GM21528 (cell line): Measurements from ENCODE around the gene WDR59.
"Not testable (repeated sequence)": the region's sequence is repeated elsewhere in the genome, so short reads cannot be mapped to it uniquely, and the experiment has no call there.

ENCODE experiments used
- ATAC-seq: cut with Tn5 transposase; IDR thresholded peaks from one replicate; pipeline ENCODE4 v1.9.1; 2021; ENCODE audit warnings: mild to moderate bottlenecking, moderate library complexity; ENCODE audit not compliant: unreplicated experiment, low FRiP score

Gene WDR59

DNA sequence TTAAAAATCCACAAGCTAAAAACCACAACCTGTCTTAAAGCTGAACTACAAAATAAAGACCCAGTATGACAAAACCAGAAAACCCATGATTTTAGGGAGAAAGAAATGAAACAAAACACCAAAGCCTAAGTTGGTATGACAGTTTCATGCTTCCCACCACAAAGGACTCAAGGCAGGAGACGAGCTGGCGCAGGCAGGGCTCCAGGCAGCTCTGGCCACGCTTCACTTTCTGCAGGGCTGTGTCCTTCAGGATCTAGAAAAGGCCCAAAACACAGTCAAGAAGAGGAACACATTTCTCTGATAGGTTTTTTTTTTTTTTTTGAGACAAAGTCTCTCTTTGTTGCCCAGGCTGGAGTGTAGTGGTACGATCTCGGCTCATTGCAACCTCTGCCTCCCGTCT is 75.3 kb downstream of the WDR59 start:
- ATAC-seq = no peak

GRCh38 chr16:74908759-74909158 is 76.2 kb downstream of the WDR59 start:
- ATAC-seq = not testable (repeated sequence)

DNA sequence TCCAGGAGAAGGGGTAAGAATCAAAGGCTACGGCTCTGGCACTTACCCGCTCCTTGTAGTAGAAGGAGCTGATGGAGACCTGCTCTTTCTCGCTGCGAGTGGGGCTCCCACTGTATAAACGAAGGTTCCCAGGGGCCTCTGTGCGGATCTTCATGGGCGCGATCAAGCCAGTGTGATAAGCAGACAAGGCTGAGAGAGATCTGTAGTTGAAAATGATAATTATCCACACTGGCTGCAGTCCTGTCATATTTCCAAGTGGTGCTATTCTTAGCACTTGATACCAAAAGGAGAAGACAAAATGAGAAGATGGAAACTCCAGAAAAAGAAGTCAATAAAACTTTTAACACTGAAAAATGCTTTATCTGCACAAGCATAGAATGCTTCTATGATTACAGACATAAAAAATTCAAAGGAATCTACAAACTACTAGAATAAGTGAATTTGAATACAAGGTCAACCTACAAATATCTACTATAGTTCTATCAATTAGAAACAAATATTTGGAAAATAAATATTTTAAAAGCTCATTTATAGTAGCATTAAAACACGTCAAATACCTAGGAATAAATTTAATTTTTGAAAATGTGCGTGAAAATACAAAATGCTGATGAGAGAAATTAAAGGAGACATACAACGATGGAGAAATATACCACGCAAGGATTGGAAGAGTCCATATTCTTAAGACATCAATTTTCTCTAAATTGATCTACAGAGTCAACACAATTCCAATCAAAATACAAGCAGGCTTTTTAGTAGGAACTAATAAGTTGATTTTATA is 80.8 kb downstream of the WDR59 start:
- ATAC-seq = no peak

DNA sequence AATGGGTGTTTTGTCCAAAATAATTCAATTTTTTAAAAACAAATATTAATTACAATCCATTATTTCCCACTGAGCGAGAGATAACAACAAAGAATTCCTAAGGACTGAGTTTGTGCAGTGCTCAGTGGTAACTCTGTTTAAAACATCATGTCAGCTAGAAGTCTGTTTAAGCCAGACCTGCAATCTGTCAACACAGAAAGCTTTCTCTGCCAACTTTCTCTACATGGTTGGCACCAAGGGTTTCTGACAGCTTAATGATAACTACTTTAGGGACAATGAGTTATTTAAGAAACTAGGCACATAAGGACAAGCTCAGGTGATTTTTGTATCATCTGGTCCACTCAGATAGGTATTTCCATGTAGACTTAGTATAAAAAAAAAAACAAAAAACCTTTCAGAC is 81.8 kb downstream of the WDR59 start:
- no peak for ATAC-seq

DNA sequence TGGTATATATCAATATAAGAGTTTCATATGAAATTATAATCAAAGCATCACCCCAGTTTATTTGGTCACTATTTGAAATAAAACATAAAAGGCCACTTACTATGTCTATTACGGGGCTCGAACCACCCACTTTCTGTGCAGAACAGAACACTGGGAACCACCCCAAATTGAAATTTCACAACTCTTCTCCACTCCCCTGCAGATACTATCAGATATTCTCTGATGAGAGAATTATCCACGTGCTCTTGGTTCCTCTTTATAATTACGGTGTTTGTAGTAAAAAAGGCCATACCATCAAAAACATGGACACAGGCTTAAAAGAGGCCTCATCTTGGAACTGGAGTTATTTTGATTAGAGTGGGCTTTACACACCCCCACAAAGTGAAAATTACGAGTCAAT is 82.8 kb downstream of the WDR59 start:
- ATAC-seq = no peak

- no peak for ATAC-seq
These were observed 83.3 kb downstream of the WDR59 start for GRCh38 chr16:74901606-74902005.

DNA sequence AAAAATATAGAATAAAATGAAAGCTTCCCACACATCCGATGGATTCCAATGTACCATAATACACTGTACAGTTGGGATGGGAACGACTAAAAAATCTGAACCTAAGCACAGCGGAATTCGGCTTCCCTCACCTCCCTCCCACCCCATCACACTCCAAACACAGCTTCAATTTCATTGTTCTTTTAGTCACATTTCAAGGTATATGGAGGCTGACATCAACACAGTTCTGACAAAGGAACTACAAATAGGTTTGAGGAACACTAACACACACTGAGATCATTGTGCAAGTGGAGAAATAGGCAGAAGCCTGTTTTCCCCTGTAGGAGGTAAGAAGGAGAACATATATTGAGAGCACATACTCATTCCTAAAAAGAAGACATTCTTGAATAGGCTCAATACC is 85.1 kb downstream of the WDR59 start:
- ATAC-seq = no peak

DNA sequence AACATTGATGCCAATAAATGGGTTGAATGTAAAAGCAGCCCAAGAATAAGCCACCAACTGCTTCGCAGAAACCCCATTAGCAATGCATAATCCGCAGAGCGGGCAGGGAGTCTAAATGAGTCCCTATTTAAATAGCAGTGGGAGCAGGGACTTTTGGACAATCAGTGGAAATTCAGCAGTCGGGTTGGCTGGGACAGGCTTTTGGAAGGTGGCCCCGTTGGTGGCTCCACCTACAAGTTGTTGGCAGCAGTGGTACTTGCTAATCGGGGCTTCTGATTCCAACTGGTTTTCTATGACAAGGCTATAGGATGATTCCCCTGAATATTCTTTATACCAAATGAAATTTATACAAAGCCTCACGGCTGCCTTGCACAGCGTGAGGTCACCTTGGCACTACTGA is 86.3 kb downstream of the WDR59 start:
- no peak for ATAC-seq

DNA sequence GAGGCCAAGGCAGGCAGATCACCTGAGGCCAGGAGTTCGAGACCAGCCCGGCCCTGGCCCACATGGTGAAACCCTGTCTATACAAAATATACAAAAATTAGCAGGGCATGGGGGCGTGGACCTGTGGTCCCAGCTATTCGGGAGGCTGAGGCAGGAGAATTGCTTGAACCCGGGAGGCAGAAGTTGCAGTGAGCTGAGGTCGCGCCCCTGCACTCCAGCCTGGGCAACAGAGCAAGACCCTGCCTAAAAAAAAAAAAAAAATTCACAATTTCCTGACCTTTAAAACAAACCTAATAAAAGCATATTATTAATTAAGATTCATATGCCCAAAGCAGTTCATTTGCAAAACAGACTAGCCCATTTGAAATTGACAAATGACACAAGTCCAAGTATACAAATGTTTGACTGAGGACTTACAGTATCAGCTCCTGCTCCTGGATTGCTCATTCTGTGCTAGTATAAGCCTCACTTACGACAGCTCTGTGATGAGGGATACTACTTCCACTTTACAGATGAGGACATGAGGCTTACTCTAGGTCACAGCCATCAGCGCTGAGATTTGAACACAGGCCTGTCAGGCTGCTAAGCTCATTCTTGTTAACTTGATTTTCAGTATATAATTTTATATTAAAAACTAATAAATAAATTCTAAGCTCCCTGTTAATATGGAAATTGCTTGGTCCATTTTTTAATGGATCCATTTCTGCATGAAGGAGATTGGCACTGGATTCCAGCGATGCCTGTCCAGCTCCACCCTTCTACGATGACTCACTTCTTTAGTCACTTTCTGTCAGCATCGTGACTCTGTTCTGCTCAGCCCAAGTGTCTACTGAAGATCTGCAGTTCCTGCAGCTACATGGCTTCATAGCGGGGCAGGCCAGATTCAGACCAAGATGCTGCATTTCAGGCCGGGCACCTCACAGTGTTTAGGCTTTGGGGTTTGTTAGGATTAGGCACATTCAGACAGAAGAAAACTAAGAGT is 88.2 kb downstream of the WDR59 start:
- no peak for ATAC-seq

- no peak for ATAC-seq
These were observed 91.4 kb downstream of the WDR59 start for GRCh38 chr16:74893541-74893940.

GRCh38 chr16:74892574-74893461 is 92.1 kb downstream of the WDR59 start:
- peak; percentile 83 for ATAC-seq

GRCh38 chr16:74888888-74889287 is 96.0 kb downstream of the WDR59 start:
- no peak for ATAC-seq

DNA sequence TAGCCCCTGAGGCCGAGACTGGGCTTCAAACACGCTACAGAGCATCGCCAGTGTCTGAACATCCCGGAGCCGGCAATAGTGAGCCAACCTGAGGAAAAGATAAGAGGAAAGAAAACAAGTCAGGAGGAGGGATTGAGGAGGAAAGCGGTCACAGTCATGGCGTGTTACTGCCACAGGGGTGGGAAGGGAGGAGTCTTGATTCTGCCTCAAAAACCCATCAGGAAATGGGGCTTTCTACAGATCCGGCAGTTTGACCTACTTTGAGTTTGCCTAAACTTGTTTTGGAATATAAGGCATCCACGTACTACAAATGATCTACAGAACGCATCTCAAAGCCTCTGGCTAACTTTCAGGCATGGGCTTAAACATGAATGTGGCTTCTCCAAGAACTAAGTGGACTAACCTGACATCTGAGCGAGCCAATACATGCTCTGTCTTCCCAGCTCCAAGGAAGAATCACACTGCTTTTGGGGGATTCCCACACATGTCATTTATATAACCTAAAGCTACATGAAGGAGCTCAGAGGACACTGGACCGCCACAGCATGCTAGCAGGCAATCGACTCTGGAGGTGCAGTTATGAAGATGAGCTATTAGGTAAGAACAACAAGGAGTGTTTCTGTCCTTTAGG is 96.6 kb downstream of the WDR59 start:
- no peak for ATAC-seq

GRCh38 chr16:74887084-74887483 is 97.8 kb downstream of the WDR59 start:
- ATAC-seq = no peak

DNA sequence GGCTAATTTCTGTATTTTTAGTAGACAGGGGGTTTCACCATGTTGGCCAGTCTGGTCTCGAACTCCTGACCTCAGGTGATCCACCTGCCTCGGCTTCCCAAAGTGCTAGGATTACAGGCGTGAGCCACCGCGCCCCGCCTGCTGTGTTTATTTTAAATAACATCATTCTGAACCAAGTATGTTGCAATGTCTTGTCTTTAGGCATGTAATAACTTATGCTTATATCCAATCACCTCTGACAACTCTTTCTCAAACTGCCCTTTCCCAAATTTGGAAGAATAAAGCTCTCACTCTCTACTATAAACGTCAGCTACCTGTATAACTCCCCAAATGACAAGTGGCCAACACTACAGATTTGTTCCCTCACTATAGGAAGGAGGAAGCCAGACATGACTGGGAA is 107.2 kb downstream of the WDR59 start:
- ATAC-seq = no peak

DNA sequence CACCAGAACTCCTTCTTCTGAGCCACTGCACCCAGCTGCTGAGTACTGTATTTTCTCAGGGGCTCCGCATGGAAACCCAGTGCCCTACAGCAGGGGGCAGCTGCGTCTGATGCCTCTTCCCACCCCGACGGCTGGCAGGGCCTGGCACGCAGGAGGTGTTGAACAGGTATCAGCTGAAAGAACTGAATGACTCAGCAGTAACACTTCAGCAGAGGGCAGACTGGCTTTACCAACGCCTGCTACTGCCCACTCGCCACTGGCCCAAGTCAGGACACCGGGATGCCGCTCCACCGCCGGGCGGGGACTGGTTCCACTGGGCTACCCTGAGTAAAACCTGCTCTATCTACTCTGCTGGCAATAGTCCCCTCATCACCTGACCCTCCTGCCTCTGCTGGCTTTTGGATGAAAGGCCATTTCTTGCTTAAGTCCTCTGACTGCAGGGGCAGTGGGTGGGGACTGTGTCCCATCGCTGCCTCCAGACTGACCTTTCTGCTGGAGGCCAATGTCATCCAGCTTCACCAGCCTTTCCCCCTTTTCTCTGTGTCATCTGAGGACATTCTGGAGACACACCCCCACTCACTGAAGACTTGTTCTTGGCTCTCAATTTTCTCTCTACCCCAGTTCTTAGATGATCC is 109.9 kb downstream of the WDR59 start:
- no peak for ATAC-seq

DNA sequence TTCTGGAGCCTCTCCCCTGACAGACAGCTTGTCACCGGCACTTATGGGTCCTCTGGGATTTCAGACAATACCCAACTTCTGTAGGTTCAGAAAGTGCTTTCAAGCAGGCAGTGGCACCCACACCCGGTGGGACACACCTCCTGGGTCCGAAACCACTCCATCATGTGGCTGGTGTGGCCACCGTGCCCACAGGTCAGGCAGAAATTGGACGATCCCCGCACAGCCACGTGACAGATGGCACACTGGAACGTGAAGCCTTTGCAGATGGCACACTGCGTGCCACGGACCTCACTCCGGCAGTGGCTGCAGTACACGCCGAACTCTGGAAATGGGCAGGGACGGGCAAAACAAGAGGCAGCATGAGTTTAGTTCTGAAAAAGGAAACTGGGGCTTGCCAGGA is 110.8 kb downstream of the WDR59 start:
- no peak for ATAC-seq

DNA sequence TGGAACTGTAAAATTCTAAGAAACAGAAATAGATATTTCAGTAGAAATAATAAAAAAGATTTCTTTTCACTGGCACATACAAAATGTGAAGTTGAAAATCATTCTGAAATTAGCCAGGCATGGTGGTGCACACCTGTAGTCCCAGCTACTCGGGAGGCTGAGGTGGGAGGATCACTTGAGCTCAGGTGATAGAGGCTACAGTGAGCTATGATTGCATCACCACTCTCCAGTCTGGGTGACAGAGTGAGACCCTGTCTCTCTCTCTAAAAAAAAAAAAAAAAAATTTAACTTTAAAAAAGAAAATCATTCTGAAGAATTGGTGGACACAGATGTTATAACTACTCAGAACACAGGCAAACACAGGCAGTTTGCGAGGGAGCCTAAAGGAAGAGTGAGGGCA is 112.6 kb downstream of the WDR59 start:
- no peak for ATAC-seq

DNA sequence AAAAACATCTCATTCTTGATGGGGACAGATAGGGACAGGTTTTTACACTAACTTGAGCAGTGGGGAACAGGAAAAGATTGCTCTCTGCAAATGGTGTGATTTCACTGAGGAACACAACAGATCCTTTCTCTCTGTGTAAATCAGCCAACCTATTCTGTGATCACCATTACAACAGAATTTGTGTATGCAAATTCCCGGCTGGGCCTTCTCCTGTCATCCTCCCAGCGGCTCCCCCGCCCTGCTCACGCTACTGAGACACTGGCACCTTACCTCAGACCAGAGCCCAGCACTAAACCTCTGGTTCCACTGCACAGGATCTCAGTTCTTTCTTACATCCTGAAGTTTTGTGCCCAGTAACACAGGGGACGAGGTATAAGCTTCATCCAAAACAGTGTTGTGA is 113.3 kb downstream of the WDR59 start:
- ATAC-seq = no peak

- ATAC-seq = no peak
These were observed 116.4 kb downstream of the WDR59 start for GRCh38 chr16:74868501-74868900.
